HG02973 (cell line): ENCODE data around the gene MYO15A.
"Not testable (repeated sequence)": the region's sequence is repeated elsewhere in the genome, so short reads cannot be mapped to it uniquely, and the experiment has no call there.

ENCODE experiments used
- ATAC-seq: cut with Tn5 transposase; IDR thresholded peaks from one replicate; pipeline ENCODE4 v1.9.1; 2021; ENCODE audit warnings: moderate library complexity; ENCODE audit not compliant: unreplicated experiment

The MYO15A gene

DNA sequence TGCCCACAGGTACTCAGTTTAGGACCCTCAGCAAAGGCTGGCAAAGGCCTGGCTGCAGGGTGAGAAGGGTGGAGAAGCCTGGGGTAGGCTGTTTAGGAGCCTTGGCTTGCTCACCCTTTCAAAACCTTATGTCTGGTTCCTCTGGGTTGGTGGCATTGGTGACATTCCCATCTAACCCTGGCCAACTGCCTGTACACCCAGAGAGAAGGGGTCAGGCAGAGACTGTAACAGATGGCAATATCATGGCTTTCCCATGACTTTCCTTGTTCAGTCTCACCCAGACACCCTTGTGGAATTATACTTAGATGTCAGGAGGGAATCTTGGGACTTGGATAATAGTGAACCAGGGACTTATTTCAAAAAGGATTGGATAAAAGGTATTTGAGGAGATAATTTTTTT lies 98.4 kb downstream of the MYO15A start:
- no peak for ATAC-seq

DNA sequence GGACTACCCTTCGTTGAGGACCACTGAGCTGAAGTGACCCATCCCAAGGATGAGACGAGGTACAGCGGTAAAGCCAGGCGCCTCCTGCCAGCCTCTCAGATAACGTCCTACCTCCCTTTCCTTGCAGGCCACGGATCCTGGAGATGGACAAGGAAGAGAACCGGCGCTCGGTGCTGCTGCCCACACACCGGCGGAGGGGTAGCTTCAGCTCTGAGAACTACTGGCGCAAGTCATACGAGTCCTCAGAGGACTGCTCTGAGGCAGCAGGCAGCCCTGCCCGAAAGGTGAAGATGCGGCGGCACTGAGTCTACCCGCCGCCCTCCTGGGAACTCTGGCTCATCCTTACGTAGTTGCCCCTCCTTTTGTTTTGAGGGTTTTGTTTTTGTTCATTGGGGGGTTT lies 99.5 kb downstream of the MYO15A start:
- no peak for ATAC-seq

DNA sequence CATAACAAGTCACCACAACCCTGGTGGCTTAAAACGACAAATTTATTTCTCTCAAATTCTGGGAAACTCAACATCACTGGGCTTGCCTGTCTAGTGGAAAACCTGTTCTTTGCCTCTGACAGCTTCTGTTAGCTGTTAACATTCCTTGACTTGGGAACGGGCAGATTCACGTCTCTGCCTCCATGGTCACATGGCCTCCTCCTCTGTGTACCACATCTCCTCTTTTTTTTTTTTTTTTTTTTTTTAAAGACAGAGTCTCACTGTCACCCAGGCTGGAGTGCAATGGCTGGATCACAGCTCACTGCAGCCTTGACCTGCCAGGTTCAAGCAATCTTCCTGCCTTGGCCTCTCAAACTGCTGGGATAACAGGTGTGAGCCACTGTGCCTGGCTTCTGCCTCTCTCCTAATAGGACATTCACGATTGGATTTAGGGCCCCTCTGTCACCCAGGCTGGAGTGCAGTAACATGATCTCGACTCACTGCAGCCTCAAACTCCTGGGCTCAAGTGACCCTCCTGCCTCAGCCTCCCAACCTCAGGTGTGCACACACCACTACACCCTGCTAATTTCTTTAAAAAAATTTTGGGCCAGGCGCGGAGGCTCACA lies 105.2 kb downstream of the MYO15A start:
- no peak for ATAC-seq

DNA sequence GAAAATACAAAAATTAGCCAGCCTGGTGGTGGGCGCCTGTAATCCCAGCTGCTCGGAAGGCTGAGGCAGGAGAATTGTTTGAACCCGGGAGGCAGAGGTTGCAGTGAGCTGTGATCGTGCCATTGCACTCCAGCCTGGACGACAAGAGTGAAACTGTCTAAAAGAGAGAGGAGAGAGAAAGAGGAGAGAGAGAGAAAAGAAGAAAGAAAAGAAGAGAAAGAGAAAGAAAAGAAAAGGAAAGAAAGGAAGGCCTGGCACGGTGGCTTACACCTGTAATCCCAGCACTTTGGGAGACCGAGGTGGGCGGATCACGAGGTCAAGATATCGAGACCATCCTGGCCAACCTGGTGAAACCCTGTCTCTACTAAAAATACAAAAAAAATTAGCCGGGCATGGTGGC lies 108.3 kb downstream of the MYO15A start:
- ATAC-seq = not testable (repeated sequence)

DNA sequence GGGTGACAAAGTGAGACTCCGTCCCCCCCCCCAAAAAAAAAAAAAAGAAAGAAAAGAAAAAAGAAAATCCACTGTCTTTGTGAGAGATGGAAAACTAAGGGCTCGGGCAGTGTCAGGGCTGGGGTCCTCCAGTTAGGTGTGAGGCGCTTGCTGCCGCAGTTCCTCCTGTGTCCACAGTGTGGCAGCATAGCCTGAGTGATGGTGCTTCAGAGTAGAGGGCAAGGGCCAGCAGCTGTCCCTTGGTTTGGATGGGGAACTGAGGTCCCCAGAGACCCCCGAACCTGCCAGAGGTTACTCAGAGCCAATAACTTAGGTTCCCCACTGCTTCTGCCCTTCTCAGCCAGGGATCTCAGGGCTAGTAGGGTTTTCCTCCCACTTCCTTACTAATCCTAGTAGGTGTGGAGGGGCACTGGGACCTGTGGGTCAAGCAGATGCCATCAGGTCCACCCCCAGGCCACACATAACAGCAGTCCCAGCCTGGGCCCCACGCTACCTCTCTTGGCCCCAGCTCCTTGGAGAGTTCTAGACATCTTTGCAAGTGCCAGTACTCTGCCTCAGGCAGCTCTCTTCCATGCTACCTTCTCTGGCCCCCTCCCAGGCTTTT lies 109.0 kb downstream of the MYO15A start:
- ATAC-seq = no peak

DNA sequence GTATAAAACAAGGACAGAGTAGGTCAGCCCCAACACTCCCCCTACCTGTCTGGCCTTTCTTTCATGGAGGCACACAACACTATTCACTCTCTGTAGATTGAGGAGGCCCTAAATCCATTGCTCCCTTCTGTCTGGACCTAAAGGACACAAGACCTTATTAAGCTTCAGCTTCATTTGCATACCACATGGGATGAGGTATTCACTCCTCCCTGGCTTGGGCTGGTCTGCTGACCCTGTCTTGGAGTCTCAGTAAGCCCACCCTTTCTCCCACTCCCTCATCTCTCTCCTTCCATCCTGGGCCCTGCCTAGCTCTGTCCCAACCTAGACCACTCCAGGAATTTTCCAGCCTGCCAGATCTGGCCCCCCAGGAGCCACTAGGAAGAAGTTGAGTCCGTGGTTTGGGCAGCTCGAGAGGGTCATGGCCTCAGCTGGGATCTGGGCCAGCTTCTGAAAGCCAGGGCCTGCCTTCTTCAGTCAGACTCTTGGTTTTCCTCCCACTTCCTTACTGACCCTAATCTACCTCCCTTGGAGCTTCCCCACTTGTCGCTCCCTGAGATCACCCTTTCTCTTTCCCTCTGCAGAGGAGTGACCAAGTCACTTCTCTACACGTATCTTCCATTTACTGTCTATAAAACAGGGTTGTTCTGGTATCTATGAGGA lies 110.3 kb downstream of the MYO15A start:
- no peak for ATAC-seq

DNA sequence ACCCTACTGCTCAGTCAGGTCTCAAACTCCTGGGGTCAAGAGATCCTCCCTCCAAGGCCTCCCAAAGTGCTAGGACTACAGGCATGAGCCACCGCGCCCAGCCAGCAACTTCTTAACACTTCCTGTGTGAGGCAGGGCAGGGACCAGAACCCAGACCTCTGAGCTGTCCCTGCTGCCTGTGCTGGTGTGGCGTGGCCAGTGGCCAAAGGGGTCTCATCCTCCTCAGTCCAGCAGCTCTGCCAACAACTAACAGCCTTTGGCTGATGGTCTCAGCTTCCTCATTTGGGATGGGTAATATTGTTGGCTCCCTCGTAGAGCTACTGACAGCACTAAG lies 115.5 kb downstream of the MYO15A start:
- ATAC-seq = no peak

DNA sequence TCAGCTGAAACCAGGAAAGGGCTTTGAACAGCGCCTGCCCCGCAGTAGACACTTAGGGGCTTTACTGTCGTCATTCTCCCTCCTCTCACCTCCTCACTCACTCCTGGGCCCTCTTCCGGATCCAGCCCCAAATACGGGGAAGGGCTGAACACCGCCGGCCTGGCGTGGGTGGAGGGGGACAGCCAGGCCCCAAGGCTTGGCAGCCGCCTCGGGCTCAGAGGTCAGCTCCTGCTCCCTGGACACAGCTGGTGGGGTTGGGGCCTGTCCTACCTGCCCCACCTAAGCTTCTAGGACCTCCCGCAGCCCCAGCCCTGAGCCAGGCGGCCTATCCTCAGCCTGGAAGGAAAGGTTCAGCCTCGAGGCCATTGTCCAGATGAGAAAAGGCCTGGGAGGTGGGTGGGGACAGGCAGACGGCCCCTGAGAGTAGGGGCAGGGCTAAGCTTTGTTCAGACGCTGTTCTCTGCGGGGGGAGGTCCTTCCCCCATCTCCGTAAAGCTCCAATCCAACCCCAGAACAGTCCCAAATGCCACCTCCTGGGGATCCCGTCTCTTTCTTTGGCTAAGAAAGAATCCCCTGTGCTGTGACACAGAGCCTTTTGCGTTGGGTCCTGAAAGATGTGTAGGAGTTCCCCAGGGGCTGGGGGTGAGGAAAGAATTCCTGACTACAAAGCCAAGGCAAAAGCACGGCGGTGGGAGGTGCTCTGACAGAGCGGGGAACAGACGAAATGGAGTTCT lies 116.0 kb downstream of the MYO15A start:
- no peak for ATAC-seq

DNA sequence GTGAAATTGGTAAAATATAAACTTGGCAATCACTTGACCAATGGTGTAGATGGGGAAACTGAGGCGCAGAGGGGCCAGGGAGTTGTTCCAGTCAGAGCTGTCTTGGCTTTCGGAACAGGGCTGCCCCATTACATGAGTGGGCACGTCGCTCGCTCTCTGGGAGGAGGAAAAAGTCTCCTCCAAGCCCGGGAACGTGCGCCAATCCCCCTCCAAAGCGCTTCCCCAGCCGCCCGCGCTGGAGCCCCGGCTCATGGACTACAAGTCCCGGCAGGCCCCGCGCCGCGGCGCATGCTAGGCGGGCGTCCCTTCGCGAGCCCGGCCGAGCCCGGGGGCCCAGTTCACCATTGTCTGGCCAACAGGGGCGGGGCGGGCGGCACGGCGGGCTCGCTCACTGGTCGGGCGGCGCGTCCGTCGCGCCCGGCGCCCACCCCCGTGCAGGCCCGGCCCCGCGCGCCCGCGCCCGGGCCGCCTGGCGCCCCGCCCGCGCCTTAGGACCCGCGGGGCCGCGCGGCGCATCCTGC lies 116.6 kb downstream of the MYO15A start, which contains the start of gene LLGL1:
LLGL1 (plus strand) TSS at position 515 of the 521 bp plus-strand sequence. CDS start 48 bp downstream, outside the sequence.
- ATAC-seq = peak; percentile 81

DNA sequence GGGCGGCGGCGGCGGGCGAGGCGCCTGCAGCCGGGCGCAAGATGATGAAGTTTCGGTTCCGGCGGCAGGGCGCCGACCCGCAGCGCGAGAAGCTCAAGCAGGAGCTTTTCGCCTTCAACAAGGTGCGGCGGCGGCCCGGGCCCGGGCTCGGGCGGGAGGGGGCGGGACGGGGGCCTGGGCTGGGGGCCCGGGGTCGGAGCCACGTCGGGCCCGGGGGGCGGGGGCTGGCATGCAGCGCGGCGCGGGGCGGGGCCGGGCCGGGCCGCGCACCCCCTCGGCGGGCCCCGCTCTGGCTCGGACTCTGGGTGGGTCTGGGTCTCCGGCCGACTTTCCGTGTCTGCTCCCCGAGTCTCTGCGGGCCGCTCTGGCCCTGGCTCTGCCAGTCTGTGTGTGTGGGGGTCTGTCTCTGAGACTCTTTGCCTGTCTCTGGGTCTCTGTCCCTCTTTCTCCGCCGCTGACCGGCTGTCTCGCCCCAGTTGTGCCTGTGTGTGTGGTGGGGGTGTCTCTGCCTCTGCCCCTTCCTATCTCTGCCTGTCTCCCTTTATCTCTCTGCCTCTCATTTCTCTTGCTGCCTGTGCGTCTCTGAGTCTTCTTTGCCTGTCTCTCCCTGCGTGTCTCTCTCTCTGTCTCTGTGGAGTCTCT lies 117.2 kb downstream of the MYO15A start:
- no peak for ATAC-seq

DNA sequence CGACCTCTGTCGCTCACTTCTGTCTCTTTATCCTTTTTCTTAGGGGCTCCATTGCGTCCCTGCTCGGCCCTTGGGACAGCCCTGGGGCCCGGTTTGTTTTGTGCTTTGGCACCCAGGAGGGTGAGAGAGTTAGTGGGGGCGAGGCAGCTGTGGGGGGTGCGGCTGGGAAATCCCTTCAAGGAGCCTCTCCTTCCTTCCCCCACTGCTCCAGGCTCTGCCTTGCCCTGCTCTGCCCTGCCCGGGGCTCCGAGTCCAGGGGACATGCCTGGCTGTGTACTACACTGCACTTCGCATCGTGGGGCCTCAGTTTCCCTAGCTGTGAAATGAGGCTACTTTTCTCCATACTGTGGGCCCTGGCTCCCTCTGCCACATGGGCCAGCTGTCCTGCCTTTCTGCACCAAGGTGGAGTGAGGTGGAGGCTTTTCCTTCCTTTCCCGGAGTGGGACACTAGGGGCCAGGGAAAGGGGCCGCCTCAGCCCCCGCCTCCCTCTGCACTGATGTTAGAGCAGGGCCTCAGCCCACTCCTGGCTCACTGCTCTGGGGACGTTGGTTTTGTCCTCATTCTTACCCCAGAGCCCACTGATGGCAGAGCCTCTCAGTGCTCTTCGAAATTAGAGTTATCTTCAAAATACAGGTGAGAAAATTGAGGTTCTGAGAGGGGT lies 117.9 kb downstream of the MYO15A start:
- no peak for ATAC-seq

DNA sequence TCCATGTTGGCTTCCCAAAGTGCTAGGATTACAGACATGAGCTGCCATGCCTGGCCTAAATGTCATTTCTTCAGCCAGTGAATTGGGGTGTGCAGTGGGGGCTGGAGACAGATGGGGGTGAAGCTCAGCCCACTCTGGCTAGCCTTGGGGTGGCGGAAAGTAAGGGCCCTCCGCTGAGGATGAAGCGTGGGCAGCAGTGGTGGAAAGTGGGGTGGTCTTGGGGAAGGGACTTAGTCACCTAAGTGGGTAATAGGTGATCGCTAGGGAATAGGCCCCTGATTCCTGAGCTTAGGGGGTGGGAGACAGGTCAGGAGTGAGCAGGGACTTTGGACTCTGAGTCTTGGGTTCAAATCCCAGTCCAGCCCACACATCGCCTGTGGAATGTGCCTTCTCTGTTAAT lies 119.1 kb downstream of the MYO15A start:
- ATAC-seq = no peak

DNA sequence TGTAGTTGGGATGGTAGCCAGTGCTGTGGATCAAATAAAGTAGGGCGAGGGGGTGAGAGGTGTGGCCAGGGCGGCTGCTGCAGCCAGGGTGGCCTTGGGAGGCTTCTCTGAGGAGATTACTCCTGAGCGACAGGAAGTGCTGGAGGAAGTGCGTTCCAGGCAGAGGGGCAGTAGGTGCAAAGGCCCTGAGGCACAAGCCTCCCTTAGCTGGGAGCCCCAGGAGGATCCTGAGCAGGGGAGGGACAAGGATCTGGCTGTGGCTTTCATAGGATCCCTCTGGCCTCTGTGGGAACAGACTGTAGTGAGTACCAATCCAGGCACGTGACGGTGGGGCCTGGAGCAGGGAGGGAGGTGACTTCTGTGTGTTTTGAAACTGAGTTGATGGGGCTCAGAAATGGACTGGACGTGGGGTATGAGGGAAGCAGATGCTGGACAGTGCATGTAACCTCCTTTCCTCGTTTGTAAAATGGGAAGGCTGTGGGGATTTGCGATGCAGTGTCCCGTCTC lies 119.7 kb downstream of the MYO15A start:
- ATAC-seq = no peak

DNA sequence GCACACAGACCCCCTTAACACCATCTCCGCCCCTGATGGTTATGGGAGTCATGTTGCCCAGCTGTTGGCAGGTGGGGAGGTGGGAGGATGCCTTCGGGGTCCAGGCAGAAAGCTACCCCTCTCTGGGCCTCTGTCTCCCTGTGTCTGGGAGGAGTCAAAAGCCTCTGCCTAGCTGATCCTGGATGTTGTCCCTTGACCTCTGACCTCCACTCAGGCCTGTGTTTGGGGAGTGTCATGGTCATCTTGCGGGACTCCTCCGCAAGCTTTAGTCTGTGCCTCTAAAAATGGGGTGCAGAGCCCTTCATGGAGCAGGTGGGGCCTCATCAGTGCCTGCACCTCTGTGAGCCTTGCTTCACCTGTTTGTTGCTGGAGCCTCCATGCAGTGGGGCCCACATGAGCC lies 120.7 kb downstream of the MYO15A start:
- ATAC-seq = no peak
